Cardiac muscle cell (in vitro differentiated cells and primary cell): ENCODE data around the gene DAB2IP. TPM values are rescaled to one million over a fixed set of nuclear protein-coding genes. Genes with fewer than 3 reads are reported as not detected.
"Not testable (repeated sequence)": the region's sequence is repeated elsewhere in the genome, so short reads cannot be mapped to it uniquely, and the experiment has no call there.

ENCODE experiments used
- DNase-seq, 2 donors: peaks; one replicate each; pipeline versions ENCODE4 v3.0.0 to v3.0.0-alpha.2; 2010 to 2017; ENCODE audit warnings: low read depth in 1 of 2, low spot score in 1 of 2
- H3K27ac ChIP-seq: fragments of 200-600 bp; sonication (generic); 2 replicates; pipeline ENCODE4 v1.5.1; 2016
- H3K27me3 ChIP-seq: fragments of 200-600 bp; sonication (generic); 2 replicates; pipeline ENCODE4 v1.6.0; 2016; ENCODE audit warnings: control low read depth
- H3K36me3 ChIP-seq: fragments of 200-600 bp; sonication (generic); 2 replicates; pipeline ENCODE4 v1.5.1; 2016; ENCODE audit warnings: control low read depth
- H3K4me1 ChIP-seq: fragments of 200-600 bp; sonication (generic); 2 replicates; pipeline ENCODE4 v1.8.1; 2017; ENCODE audit warnings: low read depth, mild to moderate bottlenecking, mixed run types
- H3K4me3 ChIP-seq: fragments of 200-600 bp; sonication (generic); 2 replicates; pipeline ENCODE4 v1.5.1; 2016; ENCODE audit warnings: mild to moderate bottlenecking
- H3K9me3 ChIP-seq: fragments of 200-600 bp; sonication (generic); 2 replicates; pipeline ENCODE4 v1.5.1; 2017; ENCODE audit warnings: low read depth, mild to moderate bottlenecking, control low read depth
- CTCF ChIP-seq: IDR thresholded peaks from 2 replicates; pipeline ENCODE4 v1.5.1; 2012; ENCODE audit warnings: low read depth, mild to moderate bottlenecking, low read length
- polyA plus RNA-seq: library from polyadenylated mRNA; unstranded; fragments of >200 nt; fragmentation: Nextera tagmentation; extraction: Ambion mirVana; gene quantifications from 2 replicates; pipeline ENCODE4 v1.2.1, GENCODE V29; 2016
- total RNA-seq: library from RNA; depleted of rRNA; stranded (reverse); fragments of >200 nt; gene quantifications from 2 replicates; pipeline ENCODE4 v1.2.3, GENCODE V29; 2016

DAB2IP gene
- total and polyA plus RNA-seq, 2 experiments from 2014 or later: 25.7 to 105 TPM

- DNase-seq: no peak
- Histone ChIP-seq H3K27me3 (no peaks in the 10 kb centered on the region), H3K36me3 (peaks cover 22% of the 10 kb centered on the region), H3K9me3 (no peaks in the 10 kb centered on the region), H3K4me1 (peaks cover 14% of the 10 kb centered on the region), H3K27ac (peak overlapping the region; percentile 60), H3K4me3 (no peak overlapping the region)
- TF ChIP-seq CTCF: no peak
Measured at GRCh38 chr9:121785673-121786542, 134.5 kb downstream of the DAB2IP start.

GRCh38 chr9:121786543-121786948 lies 135.1 kb downstream of the DAB2IP start:
- TF ChIP-seq CTCF: no peak
- DNase-seq: no peak
- Histone ChIP-seq H3K36me3 (peaks cover 18% of the 10 kb centered on the region), H3K9me3 (no peaks in the 10 kb centered on the region), H3K27me3 (no peaks in the 10 kb centered on the region), H3K27ac (peak overlapping the region; percentile 60), H3K4me1 (peaks cover 14% of the 10 kb centered on the region), H3K4me3 (no peak overlapping the region)

GRCh38 chr9:121786998-121787422 lies 135.6 kb downstream of the DAB2IP start:
- peaks cover 13% of the 10 kb centered on the region for H3K36me3 ChIP-seq
- no peaks in the 10 kb centered on the region for H3K27me3 ChIP-seq
- peak overlapping the region; percentile 60 for H3K27ac ChIP-seq
- H3K4me3 ChIP-seq: no peak overlapping the region
- no peaks in the 10 kb centered on the region for H3K9me3 ChIP-seq
- no peak for TF ChIP-seq CTCF
- peaks cover 14% of the 10 kb centered on the region for H3K4me1 ChIP-seq
- no peak for DNase-seq

GRCh38 chr9:121788686-121789366 lies 137.4 kb downstream of the DAB2IP start:
- no peak for DNase-seq
- Histone ChIP-seq H3K4me3 (no peak overlapping the region), H3K4me1 (peaks cover 8% of the 10 kb centered on the region), H3K36me3 (peaks cover 5% of the 10 kb centered on the region), H3K27me3 (no peaks in the 10 kb centered on the region), H3K27ac (no peak overlapping the region), H3K9me3 (no peaks in the 10 kb centered on the region)
- TF ChIP-seq CTCF: no peak

DNA sequence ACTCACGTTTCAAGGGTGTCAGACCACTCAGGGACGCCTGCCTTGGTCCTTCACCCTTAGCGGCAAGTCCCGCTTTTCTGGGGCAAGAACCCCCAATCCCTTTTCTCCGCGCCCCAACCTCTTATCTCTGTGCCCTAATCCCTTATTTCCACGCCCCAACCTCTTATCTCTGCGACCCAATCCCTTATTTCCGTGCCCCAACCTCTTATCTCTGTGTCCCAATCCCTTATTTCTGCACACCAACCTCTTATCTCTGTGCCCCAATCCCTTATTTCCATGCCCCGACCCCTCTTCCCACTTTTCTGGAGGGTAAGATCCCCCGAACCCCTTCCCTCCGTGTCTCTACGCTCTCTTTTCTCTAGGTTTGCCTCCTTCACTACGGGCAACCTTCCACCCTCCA lies 139.4 kb downstream of the DAB2IP start:
- Histone ChIP-seq H3K4me1 (no peaks in the 10 kb centered on the region), H3K4me3 (no peak overlapping the region), H3K36me3 (no peaks in the 10 kb centered on the region), H3K27ac (no peak overlapping the region), H3K27me3 (no peaks in the 10 kb centered on the region), H3K9me3 (no peaks in the 10 kb centered on the region)
- no peak for TF ChIP-seq CTCF
- DNase-seq: no peak

GRCh38 chr9:121792476-121792875 lies 141.0 kb downstream of the DAB2IP start:
- not testable (repeated sequence) for H3K27me3 ChIP-seq

DNA sequence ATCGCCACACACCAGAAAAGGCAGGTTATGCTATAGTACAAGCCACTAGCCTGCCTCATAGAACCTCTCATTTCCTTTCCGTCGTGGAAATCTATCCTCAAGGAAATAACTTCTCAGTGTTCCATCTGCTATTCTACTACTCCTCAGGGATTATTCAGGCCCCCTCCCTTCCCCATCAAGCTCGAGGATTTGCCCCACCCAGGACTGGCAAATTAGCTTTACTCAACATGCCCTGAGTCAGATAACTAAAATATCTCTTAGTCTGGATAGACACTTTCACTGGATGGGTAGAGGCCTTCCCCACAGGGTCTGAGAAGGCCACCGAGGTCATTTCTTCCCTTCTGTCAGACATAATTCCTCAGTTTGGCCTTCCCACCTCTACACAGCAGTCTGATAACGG lies 142.9 kb downstream of the DAB2IP start:
- H3K27me3 ChIP-seq, H3K9me3 ChIP-seq, H3K27ac ChIP-seq, DNase-seq, H3K4me3 ChIP-seq, H3K4me1 ChIP-seq, H3K36me3 ChIP-seq: not testable (repeated sequence)

More at GRCh38 chr9:121792476-121792875, 141.0 kb downstream of the DAB2IP start:
- H3K9me3 ChIP-seq, H3K36me3 ChIP-seq, H3K4me1 ChIP-seq, H3K4me3 ChIP-seq, H3K27ac ChIP-seq, DNase-seq: not testable (repeated sequence)
